ENCODE data around the gene NEK6. TPM values are rescaled to one million over a fixed set of nuclear protein-coding genes. Genes with fewer than 3 reads are reported as not detected.

Gene NEK6
- total and polyA plus RNA-seq, 10 of the 15 experiments (the other 5 are each of a cell fraction or from before 2014, with no cell fraction given): 31.3 to 161 (median 89.2) TPM

GRCh38 chr9:124337562-124337961, 79.8 kb downstream of the NEK6 start (continued):
- TF ChIP-seq EGR1 (IDR thresholded peaks at IDR 0.05; ENCODE audit: borderline replicate concordance in 1 of 2, low read depth in 2 of 2, low read length in 2 of 2) (no peak), EED (IDR thresholded peaks at IDR 0.05; ENCODE audit: low read depth) (no peak), ZNF24 (IDR thresholded peaks at IDR 0.05) (no peak), ASH2L (IDR thresholded peaks at IDR 0.05; ENCODE audit: borderline replicate concordance, low read depth) (no peak)

GRCh38 chr9:124339603-124340146, 81.9 kb downstream of the NEK6 start:
- H3K9me3 ChIP-seq (replicated peaks; ENCODE audit: control insufficient read depth, insufficient read depth, low read length): no peaks in the 10 kb centered on the region
- WGBS (ENCODE audit: insufficient coverage, insufficient replicate concordance, low lambda C conversion rate, missing lambda C conversion rate): 92% methylated on average over 13 of the region's 13 CpGs
- H3K79me2 ChIP-seq (ENCODE audit: control insufficient read depth, insufficient read depth, low read length): no peaks in the 10 kb centered on the region
- DNase-seq (ENCODE audit: low read depth, low spot score): no peak
- no peaks in the 10 kb centered on the region for H3K27me3 ChIP-seq (replicated peaks in 1 of 2; ENCODE audit: control insufficient read depth in 2 of 2, insufficient read depth in 2 of 2, low read length in 1 of 2)
- TF ChIP-seq NFIC (IDR thresholded peaks at IDR 0.05; ENCODE audit: low read depth, low read length): no peak
- no peak for TF ChIP-seq TAF1 (IDR thresholded peaks at IDR 0.05; ENCODE audit: borderline replicate concordance, low read depth, low read length)
- TF ChIP-seq JUNB (IDR thresholded peaks at IDR 0.05): no peak
- TF ChIP-seq TCF12 (IDR thresholded peaks at IDR 0.05; ENCODE audit: low read depth, low read length): no peak
- no peak for TF ChIP-seq POLR2A (IDR thresholded peaks at IDR 0.05; ENCODE audit: low read depth, low read length)
- TF ChIP-seq RAD51 (IDR thresholded peaks at IDR 0.05): no peak
- no peak for TF ChIP-seq CREM (IDR thresholded peaks at IDR 0.05; ENCODE audit: low read depth)
- no peak for TF ChIP-seq ZNF274 (IDR thresholded peaks at IDR 0.05; ENCODE audit: insufficient read depth, insufficient read length)
- TF ChIP-seq ZNF384 (IDR thresholded peaks at IDR 0.05; ENCODE audit: borderline replicate concordance, low read depth, low read length): no peak
- no peak for TF ChIP-seq SUZ12 (IDR thresholded peaks at IDR 0.05; ENCODE audit: unreplicated experiment)
- TF ChIP-seq, protein P1, sequence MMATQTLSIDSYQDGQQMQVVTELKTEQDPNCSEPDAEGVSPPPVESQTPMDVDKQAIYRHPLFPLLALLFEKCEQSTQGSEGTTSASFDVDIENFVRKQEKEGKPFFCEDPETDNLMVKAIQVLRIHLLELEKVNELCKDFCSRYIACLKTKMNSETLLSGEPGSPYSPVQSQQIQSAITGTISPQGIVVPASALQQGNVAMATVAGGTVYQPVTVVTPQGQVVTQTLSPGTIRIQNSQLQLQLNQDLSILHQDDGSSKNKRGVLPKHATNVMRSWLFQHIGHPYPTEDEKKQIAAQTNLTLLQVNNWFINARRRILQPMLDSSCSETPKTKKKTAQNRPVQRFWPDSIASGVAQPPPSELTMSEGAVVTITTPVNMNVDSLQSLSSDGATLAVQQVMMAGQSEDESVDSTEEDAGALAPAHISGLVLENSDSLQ (IDR thresholded peaks at IDR 0.05): no peak
- no peak for TF ChIP-seq EGR1 (IDR thresholded peaks at IDR 0.05; ENCODE audit: borderline replicate concordance in 1 of 2, low read depth in 2 of 2, low read length in 2 of 2)
- TF ChIP-seq NFXL1 (IDR thresholded peaks at IDR 0.05; ENCODE audit: borderline replicate concordance): no peak
- no peak for TF ChIP-seq RAD21 (IDR thresholded peaks at IDR 0.05; ENCODE audit: insufficient read depth, low read depth, low read length)
- no peak for TF ChIP-seq BCL3 (IDR thresholded peaks at IDR 0.05; ENCODE audit: borderline replicate concordance, insufficient read depth, low read depth, low read length, poor library complexity, severe bottlenecking)
- no peak for TF ChIP-seq GABPA (IDR thresholded peaks at IDR 0.05; ENCODE audit: low read depth)
- no peak for TF ChIP-seq YY1 (IDR thresholded peaks at IDR 0.05; ENCODE audit: low read depth, low read length)
- no peak for TF ChIP-seq PAX8 (IDR thresholded peaks at IDR 0.05)
- H2AFZ ChIP-seq (ENCODE audit: control insufficient read depth, low read depth, low read length): no peak overlapping the region
- no peak overlapping the region for H3K4me3 ChIP-seq
- intact Hi-C loops (cut with micrococcal nuclease; ENCODE audit: unreplicated experiment) (no loop called here), in situ Hi-C loops (cut with MboI) (no loop called here)
- FAIRE-seq: no peak
- peaks cover 23 to 50% of the 10 kb centered on the region in 2 experiments; a peak in 3 of 4 replicates for H3K36me3 ChIP-seq (ENCODE audit: control insufficient read depth in 2 of 2, insufficient read depth in 2 of 2, low read length in 1 of 2)
- ChIA-PET RAD21 (ENCODE audit: unreplicated experiment) (no interaction called here), SMC1A (ENCODE audit: uncharacterized antibody, unreplicated experiment) (interaction anchor here (1.2 kb wide), 1 partner anchor 7 kb away, joined by 3 read pairs; no protein-coding TSS in a partner anchor), CTCF (no interaction called here), POLR2A (no interaction called here)
- no peaks in the 10 kb centered on the region for H3K4me1 ChIP-seq (ENCODE audit: control insufficient read depth, insufficient read depth, low read length)
- no peaks in the 10 kb centered on the region for H4K20me1 ChIP-seq (ENCODE audit: control insufficient read depth, insufficient read depth)
- no peak overlapping the region for H3K4me2 ChIP-seq (ENCODE audit: control insufficient read depth, insufficient read depth)
- no peak overlapping the region for H3K27ac ChIP-seq (ENCODE audit: control insufficient read depth, insufficient read depth)
- no TSS peak for BruUV-seq (replicated peaks)
- no peak for ATAC-seq
- no peak overlapping the region for H3K9ac ChIP-seq (ENCODE audit: control insufficient read depth, insufficient read depth, low read length)

Data from GM12878 (cell line).